HCT116 (cell line): ENCODE measurements around the gene ARMH3.

Experiments
- CEBPB ChIP-seq: IDR thresholded peaks from 2 replicates; pipeline ENCODE4 v1.6.1; 2012; ENCODE audit warnings: low read depth
- EZH2 ChIP-seq: fragments of 200-600 bp; sonication (generic); IDR thresholded peaks from 2 replicates; pipeline ENCODE4 v1.6.1; 2017; ENCODE audit warnings: antibody characterized with exemption, mixed run types
- POLR2A ChIP-seq: IDR thresholded peaks from 2 replicates; pipeline ENCODE4 v1.7.0; 2011; ENCODE audit warnings: borderline replicate concordance; ENCODE audit not compliant: insufficient read depth, insufficient read length; ENCODE audit errors: extremely low read depth
- YY1 ChIP-seq: IDR thresholded peaks from 2 replicates; pipeline ENCODE4 v1.6.1; 2011; ENCODE audit warnings: low read length, low read depth, moderate library complexity, mild to moderate bottlenecking; ENCODE audit not compliant: insufficient replicate concordance; ENCODE audit errors: extremely low read depth
- TF ChIP-seq, protein P1 (sequence below): IDR thresholded peaks from 2 replicates; pipeline ENCODE4 v1.6.1; 2012
- TF ChIP-seq, protein P2 (sequence below), 3 experiments: fragments of 200-600 bp in 1 of 3; sonication (generic) in 1 of 3; IDR thresholded peaks in 2 of 3; conservative IDR thresholded peaks in 1 of 3; 2 replicates each; pipeline ENCODE4 v1.5.1; 2012 to 2017; ENCODE audit warnings: low read depth in 2 of 3, low read length in 2 of 3, antibody characterized with exemption in 1 of 3, borderline replicate concordance in 1 of 3, control low read depth in 1 of 3, mild to moderate bottlenecking in 1 of 3, mixed read lengths in 1 of 3, mixed run types in 1 of 3, moderate library complexity in 1 of 3; ENCODE audit not compliant: insufficient read depth in 1 of 3
- TF ChIP-seq, protein P3 (sequence below): IDR thresholded peaks from 2 replicates; pipeline ENCODE4 v1.6.1; 2012

DNA sequence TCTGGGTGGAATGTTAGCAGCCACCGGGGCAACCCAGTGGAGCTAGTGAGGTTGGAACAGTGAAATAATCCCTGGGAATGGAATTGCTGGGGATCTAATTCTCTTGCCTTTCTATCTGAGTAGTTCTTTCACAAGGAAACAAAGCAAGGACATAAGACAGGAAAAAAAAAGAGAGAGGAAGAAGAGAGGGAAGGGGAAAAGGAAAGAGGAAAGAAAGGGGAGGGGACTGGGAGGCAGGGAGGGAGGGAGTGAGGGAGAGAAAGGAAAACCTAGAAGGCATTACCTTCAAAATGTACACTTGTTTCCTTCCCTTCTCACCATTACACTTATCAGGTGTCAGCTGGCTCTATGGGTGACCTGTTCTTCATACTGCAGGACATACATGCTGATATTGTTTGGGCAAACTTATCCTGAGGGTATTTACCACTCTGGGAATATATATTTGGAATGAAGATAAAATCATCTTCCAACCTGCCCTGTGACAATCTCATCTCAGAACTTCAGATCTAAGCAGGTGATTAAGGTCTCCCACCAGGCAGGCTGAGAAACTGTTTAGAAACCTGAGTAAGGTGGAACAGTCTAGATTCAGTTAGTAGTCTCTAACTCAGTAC lies 162.4 kb downstream of the ARMH3 start:
- TF ChIP-seq, protein P1, sequence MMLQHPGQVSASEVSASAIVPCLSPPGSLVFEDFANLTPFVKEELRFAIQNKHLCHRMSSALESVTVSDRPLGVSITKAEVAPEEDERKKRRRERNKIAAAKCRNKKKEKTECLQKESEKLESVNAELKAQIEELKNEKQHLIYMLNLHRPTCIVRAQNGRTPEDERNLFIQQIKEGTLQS: no peak
- TF ChIP-seq POLR2A (no peak), YY1 (no peak), CEBPB (no peak), EZH2 (no peak)
- TF ChIP-seq, protein P2, sequence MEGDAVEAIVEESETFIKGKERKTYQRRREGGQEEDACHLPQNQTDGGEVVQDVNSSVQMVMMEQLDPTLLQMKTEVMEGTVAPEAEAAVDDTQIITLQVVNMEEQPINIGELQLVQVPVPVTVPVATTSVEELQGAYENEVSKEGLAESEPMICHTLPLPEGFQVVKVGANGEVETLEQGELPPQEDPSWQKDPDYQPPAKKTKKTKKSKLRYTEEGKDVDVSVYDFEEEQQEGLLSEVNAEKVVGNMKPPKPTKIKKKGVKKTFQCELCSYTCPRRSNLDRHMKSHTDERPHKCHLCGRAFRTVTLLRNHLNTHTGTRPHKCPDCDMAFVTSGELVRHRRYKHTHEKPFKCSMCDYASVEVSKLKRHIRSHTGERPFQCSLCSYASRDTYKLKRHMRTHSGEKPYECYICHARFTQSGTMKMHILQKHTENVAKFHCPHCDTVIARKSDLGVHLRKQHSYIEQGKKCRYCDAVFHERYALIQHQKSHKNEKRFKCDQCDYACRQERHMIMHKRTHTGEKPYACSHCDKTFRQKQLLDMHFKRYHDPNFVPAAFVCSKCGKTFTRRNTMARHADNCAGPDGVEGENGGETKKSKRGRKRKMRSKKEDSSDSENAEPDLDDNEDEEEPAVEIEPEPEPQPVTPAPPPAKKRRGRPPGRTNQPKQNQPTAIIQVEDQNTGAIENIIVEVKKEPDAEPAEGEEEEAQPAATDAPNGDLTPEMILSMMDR (IDR thresholded peaks at IDR 0.05 in 2 of 3, conservative IDR thresholded peaks at IDR 0.05 in 1 of 3; ENCODE audit: borderline replicate concordance in 1 of 3, insufficient read depth in 1 of 3, low read depth in 2 of 3, low read length in 2 of 3): no peak
- TF ChIP-seq, protein P3, sequence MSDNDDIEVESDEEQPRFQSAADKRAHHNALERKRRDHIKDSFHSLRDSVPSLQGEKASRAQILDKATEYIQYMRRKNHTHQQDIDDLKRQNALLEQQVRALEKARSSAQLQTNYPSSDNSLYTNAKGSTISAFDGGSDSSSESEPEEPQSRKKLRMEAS: no peak
